ENCODE results near the gene FAM20A.

DNA sequence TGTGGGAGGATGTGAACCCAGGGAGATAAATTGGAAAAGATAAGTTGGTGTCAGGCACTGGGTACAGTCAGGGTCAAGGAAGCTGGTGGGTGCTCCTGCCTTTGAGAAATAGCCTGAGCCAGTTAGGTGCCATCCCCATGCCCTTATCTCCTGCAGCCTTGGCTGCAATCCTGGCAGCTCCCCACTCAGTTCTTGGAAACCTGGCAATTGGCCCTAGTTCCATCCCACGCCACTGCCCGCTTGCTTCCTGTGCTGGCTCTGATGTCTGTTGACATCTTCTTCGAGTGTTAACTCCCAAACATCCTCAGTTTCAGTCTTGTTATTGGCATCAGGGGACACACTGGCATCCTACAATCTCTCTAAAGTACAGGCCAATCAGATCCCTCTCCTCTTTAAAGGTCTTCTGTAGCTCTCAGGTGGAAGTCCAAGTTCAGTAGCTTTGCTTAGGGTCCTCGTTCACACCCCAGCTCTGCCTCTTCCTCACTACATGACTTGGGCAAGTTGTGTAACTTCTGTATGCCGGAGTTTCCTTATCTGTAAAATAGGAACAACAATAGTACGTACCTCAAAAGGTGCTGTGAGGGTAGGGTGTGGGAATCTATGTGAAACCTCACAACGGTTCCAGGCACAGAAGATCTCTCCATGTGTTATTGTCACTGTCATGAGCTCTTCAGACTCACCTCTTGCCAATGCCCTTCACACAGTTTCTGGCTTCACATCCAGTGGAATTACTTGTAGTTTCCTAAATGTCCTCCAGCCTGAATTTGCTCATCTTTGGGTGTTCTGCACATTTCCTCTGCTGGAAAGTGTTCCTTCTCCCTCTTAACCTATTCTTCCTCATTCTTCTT lies 102.5 kb downstream of the FAM20A start:
- TF ChIP-seq POLR2AphosphoS5 (IDR thresholded peaks at IDR 0.05; ENCODE audit: borderline replicate concordance, low read depth, low read length) (no peak), EZH2 (IDR thresholded peaks at IDR 0.05) (no peak)
